Keratinocyte (primary cell): ENCODE measurements around the gene HEYL. TPM values are rescaled to one million over a fixed set of nuclear protein-coding genes. Genes with fewer than 3 reads are reported as not detected.
A peak's percentile ranks its signal among the peaks of the same experiment; 100 is the strongest.

Source experiments
- DNase-seq: peaks from one replicate; pipeline ENCODE4 v3.0.0-alpha.2; 2011; ENCODE audit warnings: low read depth, missing footprints, low spot score
- FAIRE-seq: peaks from 2 replicates; lab custom pipeline; 2011; peaks lifted over from hg19 to GRCh38; lab: Jason Lieb, UNC
- H2AFZ ChIP-seq: 2 replicates; pipeline ENCODE4 v1.6.0; 2012; ENCODE audit warnings: low read length, control low read depth, inconsistent platforms; ENCODE audit not compliant: control insufficient read depth
- H3K27ac ChIP-seq: 2 replicates; pipeline ENCODE4 v1.5.1; 2011; ENCODE audit warnings: low read length; ENCODE audit not compliant: control insufficient read depth, insufficient read depth
- H3K27me3 ChIP-seq: 3 replicates; pipeline ENCODE4 v1.6.0; 2011; ENCODE audit warnings: low read length; ENCODE audit not compliant: control insufficient read depth, insufficient read depth; ENCODE audit errors: extremely low read depth
- H3K36me3 ChIP-seq, 2 experiments: 2 replicates in 1 of 2; 3 replicates in 1 of 2; pipeline ENCODE4 v1.5.1; 2011; ENCODE audit warnings: low read length in 2 of 2, mild to moderate bottlenecking in 1 of 2; ENCODE audit not compliant: control insufficient read depth in 2 of 2, insufficient read depth in 2 of 2; ENCODE audit errors: extremely low read depth in 1 of 2
- H3K4me1 ChIP-seq: 3 replicates; pipeline ENCODE4 v1.5.1; 2011; ENCODE audit warnings: low read length; ENCODE audit not compliant: control insufficient read depth, insufficient read depth; ENCODE audit errors: extremely low read depth
- H3K4me2 ChIP-seq: 3 replicates; pipeline ENCODE4 v1.6.0; 2011; ENCODE audit warnings: low read depth, low read length; ENCODE audit not compliant: control insufficient read depth, insufficient read depth; ENCODE audit errors: extremely low read depth
- H3K4me3 ChIP-seq, 3 experiments: fragments of 200-600 bp in 1 of 3; sonication (generic) in 1 of 3; 2 replicates in 2 of 3; 3 replicates in 1 of 3; pipeline ENCODE4 v1.5.1; 2011 to 2016; ENCODE audit warnings: low read length in 3 of 3, mild to moderate bottlenecking in 3 of 3, control low read depth in 2 of 3, inconsistent platforms in 1 of 3, low read depth in 1 of 3, mixed read lengths in 1 of 3, mixed run types in 1 of 3, moderate library complexity in 1 of 3; ENCODE audit not compliant: control insufficient read depth in 2 of 3, insufficient read depth in 2 of 3; ENCODE audit errors: extremely low read depth in 1 of 3
- H3K79me2 ChIP-seq: 2 replicates; pipeline ENCODE4 v1.6.0; 2012; ENCODE audit warnings: low read length; ENCODE audit not compliant: control insufficient read depth, insufficient read depth
- H3K9ac ChIP-seq: 3 replicates; pipeline ENCODE4 v1.6.0; 2011; ENCODE audit warnings: low read length; ENCODE audit not compliant: control insufficient read depth, insufficient read depth; ENCODE audit errors: extremely low read depth
- H3K9me1 ChIP-seq: 3 replicates; pipeline ENCODE4 v1.6.0; 2011; ENCODE audit warnings: low read length; ENCODE audit not compliant: control insufficient read depth, insufficient read depth; ENCODE audit errors: extremely low read depth
- H3K9me3 ChIP-seq: 2 replicates; pipeline ENCODE4 v1.5.1; 2012; ENCODE audit warnings: low read depth, low read length; ENCODE audit not compliant: control insufficient read depth
- H4K20me1 ChIP-seq: 3 replicates; pipeline ENCODE4 v1.6.0; 2011; ENCODE audit warnings: low read length; ENCODE audit not compliant: control insufficient read depth, insufficient read depth; ENCODE audit errors: extremely low read depth
- CTCF ChIP-seq, 3 experiments: IDR thresholded peaks in 1 of 3; conservative IDR thresholded peaks in 1 of 3; optimal IDR thresholded peaks in 1 of 3; 2 replicates in 2 of 3; 3 replicates in 1 of 3; pipeline versions ENCODE3 to v1.5.1; 2011; ENCODE audit warnings: low read length in 3 of 3, mild to moderate bottlenecking in 3 of 3, moderate library complexity in 2 of 3, control low read depth in 1 of 3, inconsistent platforms in 1 of 3; ENCODE audit not compliant: insufficient read depth in 2 of 3; ENCODE audit errors: extremely low read depth in 1 of 3
- EZH2 ChIP-seq: IDR thresholded peaks from one replicate; pipeline ENCODE4 v1.6.1; 2012; ENCODE audit warnings: inconsistent platforms, mild to moderate bottlenecking, low read length, moderate library complexity
- dilution Hi-C: fragments of 300-500 bp; cut with MboI; formaldehyde crosslinking; loops from one replicate; pipeline ENCODE4 v1.7.0; 2020; ENCODE audit warnings: low sequenced_read_pairs; ENCODE audit not compliant: extremely low pct_ligation_motif_present
- polyA plus RNA-seq, 5 experiments: library from polyadenylated mRNA; depleted of rRNA in 3 of 5; stranded (reverse) in 3 of 5; stranded (forward) in 1 of 5; unstranded in 1 of 5; fragments of >200 nt; gene quantifications; 1 replicate in 1 of 5; 2 replicates in 3 of 5; 3 replicates in 1 of 5; pipeline versions ENCODE4 v1.2.1 to v1.2.3, GENCODE V29; 2011 to 2012; ENCODE audit warnings: missing spikeins in 2 of 5, low read depth in 1 of 5, low replicate concordance in 1 of 5

The HEYL gene
- polyA plus RNA-seq, 1 donor (not counting 4 experiments of a cell fraction or from before 2014, with no cell fraction given): not detected

GRCh38 chr1:39575191-39576015, 64.0 kb downstream of the HEYL start:
- peaks cover 20% of the 10 kb centered on the region for H3K4me1 ChIP-seq
- no peaks in the 10 kb centered on the region for H3K9me3 ChIP-seq
- H3K9me1 ChIP-seq: peaks cover 3% of the 10 kb centered on the region
- no peaks in the 10 kb centered on the region for H3K27me3 ChIP-seq
- peak overlapping the region; percentile 75 for H3K27ac ChIP-seq
- H2AFZ ChIP-seq: no peak overlapping the region
- dilution Hi-C loops: no loop called here
- H3K36me3 ChIP-seq: peaks cover 25 to 45% of the 10 kb centered on the region in 2 experiments
- H3K9ac ChIP-seq: peak overlapping the region; percentile 90
- DNase-seq: no peak
- peaks cover 50% of the 10 kb centered on the region for H4K20me1 ChIP-seq
- H3K4me2 ChIP-seq: peak overlapping the region; percentile 86
- FAIRE-seq: no peak
- peak overlapping the region; percentile 81 to 95 (median 82) for H3K4me3 ChIP-seq
- no peak for TF ChIP-seq CTCF (optimal IDR thresholded peaks at IDR 0.05 in 1 of 3, IDR thresholded peaks at IDR 0.05 in 1 of 3, conservative IDR thresholded peaks at IDR 0.05 in 1 of 3; ENCODE audit: extremely low read depth in 1 of 3, insufficient read depth in 2 of 3, low read length in 3 of 3)
- peaks cover 62% of the 10 kb centered on the region for H3K79me2 ChIP-seq

- H4K20me1 ChIP-seq: peaks cover 55% of the 10 kb centered on the region
Observed at GRCh38 chr1:39574646-39575045, 64.8 kb downstream of the HEYL start.

More at GRCh38 chr1:39574646-39575045, 64.8 kb downstream of the HEYL start:
- Histone ChIP-seq H3K27me3 (no peaks in the 10 kb centered on the region), H3K36me3 (peaks cover 31 to 52% of the 10 kb centered on the region in 2 experiments), H3K4me1 (peaks cover 20% of the 10 kb centered on the region), H3K9ac (peak overlapping the region; percentile 90), H3K4me2 (peak overlapping the region; percentile 86), H3K9me3 (no peaks in the 10 kb centered on the region), H3K27ac (peak overlapping the region; percentile 75), H3K9me1 (peaks cover 3% of the 10 kb centered on the region), H3K4me3 (peak overlapping the region; percentile 81 to 95 (median 82)), H2AFZ (no peak overlapping the region), H3K79me2 (peaks cover 67% of the 10 kb centered on the region)
- DNase-seq: no peak
- TF ChIP-seq EZH2 (no peak), CTCF (optimal IDR thresholded peaks at IDR 0.05 in 1 of 3, IDR thresholded peaks at IDR 0.05 in 1 of 3, conservative IDR thresholded peaks at IDR 0.05 in 1 of 3; ENCODE audit: extremely low read depth in 1 of 3, insufficient read depth in 2 of 3, low read length in 3 of 3) (no peak)
- dilution Hi-C loops: no loop called here
- FAIRE-seq: no peak

Other genes starting within 250 kb of the HEYL start
- gene BMP8A, start 148.0 kb downstream of the HEYL start, polyA plus RNA-seq: not detected in 3 replicates
- 85.2 to 135 TPM (median 94.4 TPM) in 3 replicates for gene PABPC4, start 62.9 kb downstream of the HEYL start, polyA plus RNA-seq
- not detected in 3 replicates for gene NT5C1A, start 32.5 kb upstream of the HEYL start, polyA plus RNA-seq
- not detected in 3 replicates for gene HPCAL4, start 51.8 kb upstream of the HEYL start, polyA plus RNA-seq
- 60.6 to 66.4 TPM (median 60.6 TPM) in 3 replicates for gene PPIE, start 99.2 kb upstream of the HEYL start, polyA plus RNA-seq
- 0.08 TPM in 1 of 3 replicates, not detected in the others for gene OXCT2, start 131.7 kb upstream of the HEYL start, polyA plus RNA-seq
- 0.03 to 0.04 TPM in 2 of 3 replicates, not detected in the other for gene BMP8B, start 149.2 kb upstream of the HEYL start, polyA plus RNA-seq
- gene TRIT1, start 243.9 kb upstream of the HEYL start, polyA plus RNA-seq: 19.6 to 27.0 TPM (median 21.2 TPM) in 3 replicates